Tibial artery (tissue), 4 donors: ENCODE data around the gene PALM3.
A peak's percentile ranks its signal among the peaks of the same experiment; 100 is the strongest.
"Not testable (repeated sequence)": the region's sequence is repeated elsewhere in the genome, so short reads cannot be mapped to it uniquely, and the experiment has no call there.

ENCODE experiments used
- DNase-seq, 2 donors: peaks; one replicate each; pipeline ENCODE4 v3.0.0-alpha.2; 2019
- H3K27ac ChIP-seq, 2 donors: fragments of 200-600 bp; sonication (generic) in 1 of 2; 1 replicate in 1 of 2; 2 replicates in 1 of 2; pipeline ENCODE4 v1.5.1; 2018 to 2019; ENCODE audit warnings: mild to moderate bottlenecking in 1 of 2
- H3K27me3 ChIP-seq, 2 donors: fragments of 200-600 bp; sonication (generic) in 1 of 2; one replicate each; pipeline versions ENCODE4 v1.5.1 to v1.6.0; 2016 to 2019
- H3K36me3 ChIP-seq, 3 donors: fragments of 200-600 bp; sonication (generic) in 2 of 3; one replicate each; pipeline ENCODE4 v1.5.1; 2016 to 2019; ENCODE audit warnings: mild to moderate bottlenecking in 2 of 3
- H3K4me1 ChIP-seq, 4 donors: fragments of 200-600 bp; sonication (generic) in 2 of 4; 1 replicate in 3 of 4; 2 replicates in 1 of 4; pipeline ENCODE4 v1.5.1; 2016 to 2019
- H3K4me3 ChIP-seq, 2 donors: fragments of 200-600 bp; sonication (generic) in 1 of 2; 1 replicate in 1 of 2; 2 replicates in 1 of 2; pipeline ENCODE4 v1.5.1; 2018 to 2019; ENCODE audit warnings: mild to moderate bottlenecking in 2 of 2
- H3K9me3 ChIP-seq, 3 donors: fragments of 200-600 bp; sonication (generic) in 1 of 3; one replicate each; pipeline ENCODE4 v1.5.1; 2016 to 2019
- intact Hi-C: fragments of 100-400 bp; cut with DNase I; formaldehyde crosslinking; loops from one replicate; pipeline ENCODE4 v1.15.0; 2023; ENCODE audit warnings: low total_unique reads
- TF ChIP-seq, protein P1 (sequence below), 2 experiments: fragments of 200-600 bp in 1 of 2; fragments of 450-650 bp in 1 of 2; IDR thresholded peaks; one replicate each; pipeline ENCODE4 v1.5.1; 2017 to 2019; ENCODE audit warnings: antibody characterized with exemption in 2 of 2, mild to moderate bottlenecking in 1 of 2, moderate library complexity in 1 of 2

Gene PALM3

DNA sequence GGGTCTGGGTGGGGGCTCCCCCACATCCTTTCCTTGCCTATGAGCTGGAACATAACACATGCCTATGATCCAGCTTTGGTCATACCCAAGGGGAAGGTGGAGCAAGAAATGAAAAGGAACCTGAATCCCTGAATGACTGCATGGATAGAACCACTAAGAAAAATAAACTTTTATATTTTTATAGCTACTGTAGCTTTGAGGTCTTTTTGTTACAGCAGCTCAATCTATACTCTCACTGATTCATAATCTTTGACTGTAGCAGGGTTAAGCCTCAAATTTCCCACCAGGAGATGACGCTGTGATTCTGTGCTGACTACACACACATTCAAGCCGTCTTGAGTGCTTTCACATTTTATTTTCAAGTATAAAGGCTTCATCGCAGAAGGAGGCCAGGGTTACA is 8.8 kb downstream of the PALM3 start:
- Histone ChIP-seq H3K4me3 (no peak overlapping the region), H3K9me3 (no peaks in the 10 kb centered on the region), H3K27ac (no peak overlapping the region), H3K36me3 (peaks cover 0 to 14% (median 0%) of the 10 kb centered on the region in 3 donors), H3K27me3 (peaks cover 0 to 12% of the 10 kb centered on the region in 2 donors), H3K4me1 (peaks cover 0 to 13% (median 8%) of the 10 kb centered on the region in 4 donors)
- DNase-seq: no peak
- intact Hi-C loops: loop anchor here (10.0 kb wide), 1 partner anchor 458 kb away; no protein-coding TSS in a partner anchor
- TF ChIP-seq, protein P1, sequence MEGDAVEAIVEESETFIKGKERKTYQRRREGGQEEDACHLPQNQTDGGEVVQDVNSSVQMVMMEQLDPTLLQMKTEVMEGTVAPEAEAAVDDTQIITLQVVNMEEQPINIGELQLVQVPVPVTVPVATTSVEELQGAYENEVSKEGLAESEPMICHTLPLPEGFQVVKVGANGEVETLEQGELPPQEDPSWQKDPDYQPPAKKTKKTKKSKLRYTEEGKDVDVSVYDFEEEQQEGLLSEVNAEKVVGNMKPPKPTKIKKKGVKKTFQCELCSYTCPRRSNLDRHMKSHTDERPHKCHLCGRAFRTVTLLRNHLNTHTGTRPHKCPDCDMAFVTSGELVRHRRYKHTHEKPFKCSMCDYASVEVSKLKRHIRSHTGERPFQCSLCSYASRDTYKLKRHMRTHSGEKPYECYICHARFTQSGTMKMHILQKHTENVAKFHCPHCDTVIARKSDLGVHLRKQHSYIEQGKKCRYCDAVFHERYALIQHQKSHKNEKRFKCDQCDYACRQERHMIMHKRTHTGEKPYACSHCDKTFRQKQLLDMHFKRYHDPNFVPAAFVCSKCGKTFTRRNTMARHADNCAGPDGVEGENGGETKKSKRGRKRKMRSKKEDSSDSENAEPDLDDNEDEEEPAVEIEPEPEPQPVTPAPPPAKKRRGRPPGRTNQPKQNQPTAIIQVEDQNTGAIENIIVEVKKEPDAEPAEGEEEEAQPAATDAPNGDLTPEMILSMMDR (IDR thresholded peaks at IDR 0.05): no peak

DNA sequence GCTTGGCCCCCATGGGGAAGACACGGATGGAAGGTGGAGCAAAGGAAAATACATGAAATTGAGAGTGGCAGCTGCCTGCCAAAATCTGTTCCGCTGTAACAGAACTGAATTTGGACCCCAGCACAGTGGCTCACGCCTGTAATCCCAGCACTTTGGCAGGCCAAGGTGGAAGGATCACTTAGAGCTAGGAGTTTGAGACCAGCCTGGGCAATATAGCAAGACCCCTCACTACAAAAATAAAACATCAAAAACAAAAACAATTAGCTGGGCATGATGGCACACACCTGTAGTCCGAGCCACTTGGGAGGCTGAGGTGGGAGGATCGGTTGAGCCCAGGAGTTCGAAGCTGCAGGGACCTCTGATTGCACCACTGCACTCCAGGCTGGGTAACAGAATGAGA is 9.4 kb downstream of the PALM3 start:
- Histone ChIP-seq H3K4me1 (peaks cover 0 to 7% (median 4%) of the 10 kb centered on the region in 4 donors), H3K27me3 (peaks cover 0 to 6% of the 10 kb centered on the region in 2 donors), H3K9me3 (no peaks in the 10 kb centered on the region), H3K4me3 (no peak overlapping the region), H3K36me3 (peaks cover 0 to 14% (median 0%) of the 10 kb centered on the region in 3 donors), H3K27ac (no peak overlapping the region)
- intact Hi-C loops: loop anchor here (10.0 kb wide), 1 partner anchor 458 kb away; no protein-coding TSS in a partner anchor
- TF ChIP-seq, protein P1 (IDR thresholded peaks at IDR 0.05): no peak
- no peak for DNase-seq

DNA sequence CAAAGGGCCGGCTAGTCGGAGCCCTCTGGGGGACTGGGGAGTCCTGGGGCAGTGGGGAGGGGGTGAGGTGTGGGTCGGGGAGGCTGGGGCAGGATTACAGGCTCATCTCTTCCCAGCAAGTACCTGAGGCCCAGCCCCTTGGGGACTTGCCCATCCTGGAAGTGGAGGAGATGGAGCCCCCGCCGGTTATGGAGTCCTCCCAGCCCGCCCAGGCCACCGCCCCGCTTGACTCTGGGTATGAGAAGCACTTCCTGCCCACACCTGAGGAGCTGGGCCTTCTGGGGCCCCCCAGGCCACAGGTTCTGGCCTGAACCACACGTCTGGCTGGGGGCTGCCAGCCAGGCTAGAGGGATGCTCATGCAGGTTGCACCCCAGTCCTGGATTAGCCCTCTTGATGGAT is 9.9 kb downstream of the PALM3 start:
- H3K36me3 ChIP-seq: peaks cover 0 to 14% (median 0%) of the 10 kb centered on the region in 3 donors
- H3K27ac ChIP-seq: no peak overlapping the region
- intact Hi-C loops: loop anchor here (10.0 kb wide), 1 partner anchor 457 kb away; no protein-coding TSS in a partner anchor
- no peak overlapping the region for H3K4me3 ChIP-seq
- no peaks in the 10 kb centered on the region for H3K9me3 ChIP-seq
- H3K27me3 ChIP-seq: peaks cover 0 to 1% of the 10 kb centered on the region in 2 donors
- DNase-seq: no peak
- H3K4me1 ChIP-seq: peaks cover 0 to 2% (median 1%) of the 10 kb centered on the region in 4 donors
- TF ChIP-seq, protein P1 (IDR thresholded peaks at IDR 0.05): no peak

DNA sequence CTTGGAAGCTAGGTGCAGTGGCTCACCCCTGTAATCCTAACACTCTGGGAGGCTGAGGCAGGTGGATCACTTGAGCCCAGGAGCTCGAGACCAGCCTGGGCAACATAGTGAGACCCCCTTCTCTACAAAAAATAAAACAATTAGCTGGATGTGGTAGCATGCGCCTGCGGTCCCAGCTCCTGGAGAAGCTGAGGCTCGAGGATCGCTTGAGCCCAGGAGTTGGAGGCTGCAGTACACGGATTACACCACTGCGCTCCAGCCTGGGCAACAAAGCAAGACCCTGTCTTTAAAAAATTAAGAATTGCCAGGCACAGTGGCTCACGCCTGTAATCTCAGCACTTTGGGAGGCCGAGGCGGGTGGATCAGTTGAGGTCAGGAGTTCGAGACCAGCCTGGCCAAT is 10.9 kb downstream of the PALM3 start:
- H3K27me3 ChIP-seq, H3K9me3 ChIP-seq, DNase-seq, H3K27ac ChIP-seq, H3K4me3 ChIP-seq, H3K4me1 ChIP-seq: not testable (repeated sequence)
- H3K36me3 ChIP-seq: peaks cover 0 to 19% (median 0%) of the 10 kb centered on the region in 3 donors
- intact Hi-C loops: loop anchor here (10.0 kb wide), 1 partner anchor 456 kb away; no protein-coding TSS in a partner anchor

DNA sequence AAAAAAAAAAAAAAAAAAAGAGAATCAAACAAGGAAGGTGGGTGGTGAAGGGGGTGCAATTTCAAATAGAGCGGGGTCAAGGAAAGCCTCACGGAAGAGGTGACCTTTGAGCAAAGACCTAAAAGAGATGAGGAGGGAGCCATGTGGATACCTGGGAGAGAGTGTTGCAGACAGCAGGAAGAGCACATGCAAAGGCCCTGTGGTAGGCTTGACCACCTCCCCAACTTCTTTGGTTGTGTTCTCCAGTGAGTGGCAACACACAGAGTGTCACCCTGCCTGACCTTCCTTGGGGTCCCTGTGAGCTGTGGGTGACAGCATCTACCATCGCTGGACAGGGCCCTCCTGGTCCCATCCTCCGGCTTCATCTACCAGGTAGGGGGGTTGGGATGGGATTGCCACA is 11.4 kb downstream of the PALM3 start:
- Histone ChIP-seq H3K4me3 (no peak overlapping the region), H3K27ac (no peak overlapping the region), H3K27me3 (no peaks in the 10 kb centered on the region), H3K9me3 (no peaks in the 10 kb centered on the region), H3K36me3 (peaks cover 0 to 19% (median 0%) of the 10 kb centered on the region in 3 donors), H3K4me1 (no peaks in the 10 kb centered on the region)
- intact Hi-C loops: loop anchor here (10.0 kb wide), 1 partner anchor 456 kb away; no protein-coding TSS in a partner anchor
- no peak for DNase-seq
- TF ChIP-seq, protein P1 (IDR thresholded peaks at IDR 0.05): no peak

DNA sequence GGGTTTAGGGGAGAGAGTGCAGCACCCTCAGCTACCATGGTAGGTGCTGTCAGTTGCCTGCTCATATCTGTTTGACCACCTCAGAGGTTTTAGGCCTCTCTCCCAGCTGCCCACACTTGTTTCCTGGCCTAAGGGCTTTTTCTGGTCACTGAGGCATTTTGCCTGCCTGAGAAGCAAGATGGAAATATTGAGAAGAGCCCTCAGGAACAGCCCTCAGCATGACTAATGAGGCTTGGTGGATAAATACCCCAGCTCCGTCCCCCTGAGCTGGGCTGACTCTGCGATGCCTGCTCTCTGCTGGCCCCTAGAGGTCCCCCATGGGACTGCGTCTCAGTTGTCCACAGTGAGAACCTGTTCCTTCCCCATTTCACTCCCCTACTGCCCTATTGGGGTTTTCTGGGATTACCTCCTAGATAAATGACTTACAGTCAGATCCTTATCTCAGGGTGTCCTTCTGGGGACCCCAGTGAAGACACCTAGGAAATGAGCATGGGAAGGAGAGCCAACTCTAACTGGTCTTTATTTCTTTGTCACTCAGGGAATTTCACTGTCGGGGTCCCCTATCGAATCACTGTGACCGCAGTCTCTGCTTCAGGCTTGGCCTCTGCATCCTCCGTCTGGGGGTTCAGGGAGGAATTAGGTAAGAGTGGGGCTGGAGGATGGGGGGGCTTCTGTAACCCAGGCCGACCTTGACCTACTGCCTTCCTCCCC is 13.3 kb downstream of the PALM3 start:
- H3K4me1 ChIP-seq: no peaks in the 10 kb centered on the region
- H3K36me3 ChIP-seq: peaks cover 0 to 19% (median 0%) of the 10 kb centered on the region in 3 donors
- no peaks in the 10 kb centered on the region for H3K9me3 ChIP-seq
- intact Hi-C loops: no loop called here
- TF ChIP-seq, protein P1 (IDR thresholded peaks at IDR 0.05): peak; percentile 53 to 78
- H3K4me3 ChIP-seq: no peak overlapping the region
- H3K27ac ChIP-seq: no peak overlapping the region
- no peaks in the 10 kb centered on the region for H3K27me3 ChIP-seq
- DNase-seq: peak in 1 of 2 donors; percentile 33

DNA sequence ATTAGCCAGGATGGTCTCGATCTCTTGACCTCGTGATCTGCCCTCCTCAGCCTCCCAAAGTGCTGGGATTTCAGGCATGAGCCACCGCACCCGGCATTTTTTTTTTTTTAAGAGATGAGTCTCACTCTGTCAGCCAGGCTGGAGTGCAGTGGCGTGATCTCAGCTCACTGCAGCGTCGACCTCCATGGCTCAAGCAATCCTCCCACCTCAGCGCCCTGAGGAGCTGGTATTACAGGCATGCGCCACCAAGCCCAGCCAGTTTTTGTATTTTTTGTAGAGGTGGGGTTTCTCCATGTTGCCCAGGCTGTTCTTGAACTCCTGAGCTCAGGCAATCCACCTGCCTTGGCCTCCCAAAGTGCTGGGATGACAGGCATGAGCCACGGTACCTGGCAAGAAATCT is 14.0 kb downstream of the PALM3 start:
- H3K27me3 ChIP-seq, DNase-seq, H3K9me3 ChIP-seq, H3K4me1 ChIP-seq, intact Hi-C loops, H3K4me3 ChIP-seq, H3K27ac ChIP-seq: not testable (repeated sequence)
- H3K36me3 ChIP-seq: peaks cover 0 to 19% (median 0%) of the 10 kb centered on the region in 3 donors
